ENCODE results near the gene FBXW7. TPM values are rescaled to one million over a fixed set of nuclear protein-coding genes. Genes with fewer than 3 reads are reported as not detected.

Gene FBXW7
- total RNA-seq, 1 donor from 2014 or later, result 47.2 TPM

GRCh38 chr4:152501846-152502536 lies 33.9 kb downstream of the FBXW7 start:
- Histone ChIP-seq H3K27me3 (no peaks in the 10 kb centered on the region), H3K36me3 (no peaks in the 10 kb centered on the region), H3K4me1 (no peaks in the 10 kb centered on the region), H3K27ac (no peak overlapping the region), H3K4me3 (no peak overlapping the region), H3K9me3 (no peaks in the 10 kb centered on the region)
- no peak for TF ChIP-seq CTCF (IDR thresholded peaks at IDR 0.05)
- intact Hi-C loops (cut with DNase I), result loop anchor here (10.0 kb wide), 1 partner anchor 143 kb away; no protein-coding TSS in a partner anchor
- DNase-seq, result no peak
- ATAC-seq, result no peak

GRCh38 chr4:152500800-152501434 lies 35.0 kb downstream of the FBXW7 start:
- Histone ChIP-seq H3K36me3 (no peaks in the 10 kb centered on the region), H3K9me3 (no peaks in the 10 kb centered on the region), H3K27me3 (no peaks in the 10 kb centered on the region), H3K27ac (no peak overlapping the region), H3K4me3 (no peak overlapping the region), H3K4me1 (no peaks in the 10 kb centered on the region)
- intact Hi-C loops (cut with DNase I), result loop anchor here (10.0 kb wide), 1 partner anchor 144 kb away; no protein-coding TSS in a partner anchor
- ATAC-seq (peak; percentile 85), DNase-seq (no peak)
- peak; percentile 86 for TF ChIP-seq CTCF (IDR thresholded peaks at IDR 0.05)

- no peak for TF ChIP-seq CTCF (IDR thresholded peaks at IDR 0.05)
- H3K36me3 ChIP-seq, result no peaks in the 10 kb centered on the region
- H3K27me3 ChIP-seq, result no peaks in the 10 kb centered on the region
- H3K4me3 ChIP-seq, result no peak overlapping the region
- intact Hi-C loops (cut with DNase I), result loop anchor here (10.0 kb wide), 1 partner anchor 145 kb away; no protein-coding TSS in a partner anchor
- no peak overlapping the region for H3K27ac ChIP-seq
- DNase-seq (no peak), ATAC-seq (no peak)
- no peaks in the 10 kb centered on the region for H3K9me3 ChIP-seq
- no peaks in the 10 kb centered on the region for H3K4me1 ChIP-seq
These were observed 35.6 kb downstream of the FBXW7 start for GRCh38 chr4:152500275-152500674.

GRCh38 chr4:152499344-152499743 lies 36.5 kb downstream of the FBXW7 start:
- Histone ChIP-seq H3K9me3 (no peaks in the 10 kb centered on the region), H3K27ac (no peak overlapping the region), H3K4me1 (no peaks in the 10 kb centered on the region), H3K36me3 (no peaks in the 10 kb centered on the region), H3K27me3 (no peaks in the 10 kb centered on the region), H3K4me3 (no peak overlapping the region)
- DNase-seq (no peak), ATAC-seq (no peak)
- no peak for TF ChIP-seq CTCF (IDR thresholded peaks at IDR 0.05)
- intact Hi-C loops (cut with DNase I), result no loop called here

- H3K4me3 ChIP-seq, result no peak overlapping the region
- no peaks in the 10 kb centered on the region for H3K9me3 ChIP-seq
- DNase-seq, result no peak
- ATAC-seq, result no peak
- intact Hi-C loops (cut with DNase I), result no loop called here
- H3K27me3 ChIP-seq, result no peaks in the 10 kb centered on the region
- H3K36me3 ChIP-seq, result no peaks in the 10 kb centered on the region
- no peaks in the 10 kb centered on the region for H3K4me1 ChIP-seq
- TF ChIP-seq CTCF (IDR thresholded peaks at IDR 0.05), result no peak
- no peak overlapping the region for H3K27ac ChIP-seq
These were observed 41.9 kb downstream of the FBXW7 start for GRCh38 chr4:152494020-152494419.

Data from upper lobe of right lung (tissue), 1 donor.